GM13976 (cell line): ENCODE results near the gene TRPC4AP.

Experiments used
- DNase-seq: peaks from one replicate; pipeline ENCODE4 v3.0.0; 2012; ENCODE audit warnings: low spot score
- CTCF ChIP-seq: IDR thresholded peaks from 2 replicates; pipeline ENCODE4 v1.5.1; 2012; ENCODE audit warnings: borderline replicate concordance, mild to moderate bottlenecking; ENCODE audit not compliant: insufficient read depth; ENCODE audit errors: extremely low read depth, missing control alignments, control extremely low read depth
- in situ Hi-C: fragments of 300-500 bp; cut with MboI; formaldehyde crosslinking; loops from one replicate; pipeline ENCODE4 v1.12.0; 2022; ENCODE audit warnings: low sequenced_read_pairs, mixed read lengths, inconsistent platforms; ENCODE audit not compliant: unreplicated experiment

TRPC4AP gene

GRCh38 chr20:35092524-35093266 lies at the start of gene TRPC4AP:
TRPC4AP (minus strand) TSS chr20:35092807; CDS start chr20:35092781, 26 bp downstream.
- peak; percentile 93 for DNase-seq
- peak; percentile 94 for TF ChIP-seq CTCF
- in situ Hi-C loops: no loop called here

GRCh38 chr20:35135867-35136586 lies 43.4 kb upstream of the TRPC4AP start:
- no peak for DNase-seq
- no peak for TF ChIP-seq CTCF
- in situ Hi-C loops: no loop called here

GRCh38 chr20:35134880-35135279 lies 42.3 kb upstream of the TRPC4AP start:
- in situ Hi-C loops: no loop called here
- no peak for TF ChIP-seq CTCF
- DNase-seq: no peak

GRCh38 chr20:35134472-35134871 lies 41.9 kb upstream of the TRPC4AP start:
- DNase-seq: no peak
- TF ChIP-seq CTCF: no peak
- in situ Hi-C loops: no loop called here

GRCh38 chr20:35133735-35134134 lies 41.1 kb upstream of the TRPC4AP start:
- no peak for DNase-seq
- no peak for TF ChIP-seq CTCF
- in situ Hi-C loops: no loop called here

GRCh38 chr20:35133031-35133430 lies 40.4 kb upstream of the TRPC4AP start:
- no peak for TF ChIP-seq CTCF
- in situ Hi-C loops: no loop called here
- DNase-seq: no peak
